Measurements from ENCODE around the gene YTHDC1. TPM values are rescaled to one million over a fixed set of nuclear protein-coding genes. Genes with fewer than 3 reads are reported as not detected.

Gene YTHDC1
- total RNA-seq, 3 donors from 2014 or later, result 79.7 to 142 (median 80.3) TPM

GRCh38 chr4:68299492-68300457, 50.1 kb downstream of the YTHDC1 start:
- TF ChIP-seq POLR2AphosphoS5 (IDR thresholded peaks at IDR 0.05) (no peak), POLR2A (IDR thresholded peaks at IDR 0.05) (no peak), CTCF (IDR thresholded peaks at IDR 0.05) (no peak)
- intact Hi-C loops (cut with DNase I; ENCODE audit: low total_unique reads), result no loop called here
- Histone ChIP-seq H3K36me3 (no peaks in the 10 kb centered on the region), H3K27me3 (no peaks in the 10 kb centered on the region), H3K27ac (no peak overlapping the region), H3K9me3 (peaks cover 0 to 4% of the 10 kb centered on the region in 2 donors), H3K4me1 (no peaks in the 10 kb centered on the region), H3K4me3 (no peak overlapping the region)
- DNase-seq (ENCODE audit: low spot score in 2 of 2), result no peak

- no peaks in the 10 kb centered on the region for H3K36me3 ChIP-seq
These were observed 52.8 kb downstream of the YTHDC1 start for GRCh38 chr4:68297137-68297536.

GRCh38 chr4:68291256-68291655, 58.6 kb downstream of the YTHDC1 start:
- H3K27ac ChIP-seq, result no peak overlapping the region
- TF ChIP-seq POLR2A (IDR thresholded peaks at IDR 0.05), result no peak
- no peak for TF ChIP-seq CTCF (IDR thresholded peaks at IDR 0.05)
- H3K4me3 ChIP-seq, result no peak overlapping the region
- H3K36me3 ChIP-seq, result no peaks in the 10 kb centered on the region
- no peak for DNase-seq (ENCODE audit: low spot score in 2 of 2)
- H3K9me3 ChIP-seq, result no peaks in the 10 kb centered on the region
- intact Hi-C loops (cut with DNase I; ENCODE audit: low total_unique reads), result no loop called here
- H3K4me1 ChIP-seq, result no peaks in the 10 kb centered on the region
- no peaks in the 10 kb centered on the region for H3K27me3 ChIP-seq

More at GRCh38 chr4:68297137-68297536, 52.8 kb downstream of the YTHDC1 start:
- no peak for DNase-seq (ENCODE audit: low spot score in 2 of 2)
- no peaks in the 10 kb centered on the region for H3K4me1 ChIP-seq
- H3K4me3 ChIP-seq, result no peak overlapping the region
- intact Hi-C loops (cut with DNase I; ENCODE audit: low total_unique reads), result no loop called here
- H3K9me3 ChIP-seq, result peaks cover 0 to 4% of the 10 kb centered on the region in 2 donors
- TF ChIP-seq POLR2AphosphoS5 (IDR thresholded peaks at IDR 0.05) (no peak), CTCF (IDR thresholded peaks at IDR 0.05) (no peak), POLR2A (IDR thresholded peaks at IDR 0.05) (no peak)
- no peaks in the 10 kb centered on the region for H3K27me3 ChIP-seq
- H3K27ac ChIP-seq, result no peak overlapping the region

- intact Hi-C loops (cut with DNase I; ENCODE audit: low total_unique reads), result no loop called here
- no peak for DNase-seq (ENCODE audit: low spot score in 2 of 2)
- no peaks in the 10 kb centered on the region for H3K9me3 ChIP-seq
These were observed 61.5 kb downstream of the YTHDC1 start for GRCh38 chr4:68288393-68288740.

More at GRCh38 chr4:68288393-68288740, 61.5 kb downstream of the YTHDC1 start:
- Histone ChIP-seq H3K4me1 (no peaks in the 10 kb centered on the region), H3K4me3 (no peak overlapping the region), H3K27me3 (no peaks in the 10 kb centered on the region), H3K27ac (no peak overlapping the region), H3K36me3 (no peaks in the 10 kb centered on the region)
- TF ChIP-seq CTCF (IDR thresholded peaks at IDR 0.05) (no peak), POLR2A (IDR thresholded peaks at IDR 0.05) (no peak), POLR2AphosphoS5 (IDR thresholded peaks at IDR 0.05) (no peak)

Measured in breast epithelium (tissue), 4 donors.